Activated CD8-positive, alpha-beta T cell treated with anti-CD3 and anti-CD28 coated beads for 36 hours (primary cell): Measurements from ENCODE around the gene CACNA1C. TPM values are rescaled to one million over a fixed set of nuclear protein-coding genes. Genes with fewer than 3 reads are reported as not detected.

Source experiments
- ATAC-seq: fragments of 200-7000 bp; cut with Tn5 transposase; one replicate; pipeline ENCODE4 v1.10.0; 2021; ENCODE audit warnings: mild to moderate bottlenecking, moderate library complexity
- CTCF ChIA-PET: fragments of 350-600 bp; sonication (Branson Sonifier 250); formaldehyde crosslinking; loops from one replicate; lab custom pipeline; 2021; ENCODE audit warnings: antibody characterized with exemption; lab: Charles Lee
- POLR2A ChIA-PET: fragments of 350-600 bp; sonication (Branson Sonifier 250); formaldehyde crosslinking; loops from one replicate; lab custom pipeline; 2021; ENCODE audit warnings: antibody characterized with exemption; lab: Charles Lee
- DNase-seq: peaks from one replicate; pipeline ENCODE4 v3.0.0-alpha.2; 2020
- H3K27ac Mint-ChIP-seq: one replicate; pipeline ENCODE4 v1.8.0; 2021; ENCODE audit warnings: mild to moderate bottlenecking, mixed read lengths
- H3K27me3 Mint-ChIP-seq: one replicate; pipeline ENCODE4 v1.8.0; 2021; ENCODE audit warnings: mixed read lengths
- H3K36me3 Mint-ChIP-seq: one replicate; pipeline ENCODE4 v1.8.0; 2021; ENCODE audit warnings: low read depth, mixed read lengths
- H3K4me1 Mint-ChIP-seq: one replicate; pipeline ENCODE4 v1.8.0; 2021; ENCODE audit warnings: low read depth, mixed read lengths
- H3K4me3 Mint-ChIP-seq: one replicate; pipeline ENCODE4 v1.8.0; 2021; ENCODE audit warnings: mild to moderate bottlenecking, moderate library complexity, mixed read lengths
- H3K9me3 Mint-ChIP-seq: one replicate; pipeline ENCODE4 v1.8.0; 2021; ENCODE audit warnings: mixed read lengths
- intact Hi-C: fragments of 100-400 bp; cut with micrococcal nuclease; formaldehyde crosslinking; loops from one replicate; pipeline ENCODE4 v1.10.0; 2022
- total RNA-seq, 2 experiments: library from RNA; stranded (reverse); gene quantifications; one replicate each; pipeline ENCODE4 v1.2.3, GENCODE V29; 2021
- TF ChIP-seq, protein P1 (sequence below): fragments of 200-600 bp; IDR thresholded peaks from one replicate; pipeline ENCODE4 v1.8.0; 2022; ENCODE audit warnings: antibody characterized with exemption, mild to moderate bottlenecking

CACNA1C gene
- total RNA-seq, 2 experiments from 2014 or later: 0.02 to 0.05 TPM

DNA sequence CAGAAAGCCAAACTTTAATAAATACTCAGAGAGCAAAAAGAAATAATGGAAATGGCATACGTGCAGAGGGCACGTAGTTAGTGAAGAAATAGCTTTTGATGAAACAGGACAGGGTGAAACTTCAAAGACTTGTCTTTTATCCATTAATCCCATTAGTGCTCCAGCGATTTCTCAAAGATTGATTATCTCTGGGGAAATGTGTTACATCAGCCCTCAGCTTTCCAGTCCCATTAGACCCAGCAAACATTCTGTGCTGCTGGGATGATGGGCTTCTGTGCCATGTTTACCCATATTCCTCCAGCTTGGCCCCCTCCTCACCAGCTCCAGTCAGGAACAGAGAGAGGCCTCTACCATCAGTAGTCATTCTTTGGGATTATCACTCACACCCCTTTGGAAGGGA is 113.1 kb downstream of the CACNA1C start:
- DNase-seq (no peak), ATAC-seq (no peak)
- Mint-ChIP-seq H3K4me3 (no peak overlapping the region), H3K36me3 (peaks cover 2% of the 10 kb centered on the region), H3K9me3 (peaks cover 20% of the 10 kb centered on the region), H3K4me1 (no peaks in the 10 kb centered on the region), H3K27me3 (peaks cover 2% of the 10 kb centered on the region), H3K27ac (no peak overlapping the region)
- TF ChIP-seq, protein P1, sequence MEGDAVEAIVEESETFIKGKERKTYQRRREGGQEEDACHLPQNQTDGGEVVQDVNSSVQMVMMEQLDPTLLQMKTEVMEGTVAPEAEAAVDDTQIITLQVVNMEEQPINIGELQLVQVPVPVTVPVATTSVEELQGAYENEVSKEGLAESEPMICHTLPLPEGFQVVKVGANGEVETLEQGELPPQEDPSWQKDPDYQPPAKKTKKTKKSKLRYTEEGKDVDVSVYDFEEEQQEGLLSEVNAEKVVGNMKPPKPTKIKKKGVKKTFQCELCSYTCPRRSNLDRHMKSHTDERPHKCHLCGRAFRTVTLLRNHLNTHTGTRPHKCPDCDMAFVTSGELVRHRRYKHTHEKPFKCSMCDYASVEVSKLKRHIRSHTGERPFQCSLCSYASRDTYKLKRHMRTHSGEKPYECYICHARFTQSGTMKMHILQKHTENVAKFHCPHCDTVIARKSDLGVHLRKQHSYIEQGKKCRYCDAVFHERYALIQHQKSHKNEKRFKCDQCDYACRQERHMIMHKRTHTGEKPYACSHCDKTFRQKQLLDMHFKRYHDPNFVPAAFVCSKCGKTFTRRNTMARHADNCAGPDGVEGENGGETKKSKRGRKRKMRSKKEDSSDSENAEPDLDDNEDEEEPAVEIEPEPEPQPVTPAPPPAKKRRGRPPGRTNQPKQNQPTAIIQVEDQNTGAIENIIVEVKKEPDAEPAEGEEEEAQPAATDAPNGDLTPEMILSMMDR: no peak
- ChIA-PET CTCF (interaction anchor here (1.1 kb wide), 1 partner anchor 125 kb away, joined by 3 read pairs; no protein-coding TSS in a partner anchor), POLR2A (no interaction called here)
- intact Hi-C loops: no loop called here

DNA sequence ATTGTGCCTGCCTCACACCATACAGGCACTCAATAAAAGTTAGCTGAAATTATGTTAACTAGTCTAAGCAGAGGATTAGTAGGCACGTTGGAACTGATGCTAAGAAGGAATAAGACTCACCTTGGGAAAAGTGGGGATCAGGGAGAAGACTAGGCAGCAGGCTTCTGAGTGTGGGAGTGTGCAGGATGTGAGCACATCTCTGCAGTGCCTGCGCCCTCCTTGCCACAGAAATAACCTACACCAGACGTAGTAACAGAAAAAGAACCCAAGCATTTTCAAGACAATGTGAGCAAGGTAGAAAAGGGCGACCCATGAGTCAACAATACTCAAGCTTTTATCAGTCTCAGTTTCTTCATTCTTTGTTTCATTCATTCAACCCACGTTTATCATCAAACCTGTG is 113.9 kb downstream of the CACNA1C start:
- Mint-ChIP-seq H3K4me3 (no peak overlapping the region), H3K36me3 (peaks cover 2% of the 10 kb centered on the region), H3K27ac (no peak overlapping the region), H3K27me3 (peaks cover 2% of the 10 kb centered on the region), H3K9me3 (peaks cover 20% of the 10 kb centered on the region), H3K4me1 (no peaks in the 10 kb centered on the region)
- ChIA-PET POLR2A (no interaction called here), CTCF (no interaction called here)
- intact Hi-C loops: no loop called here
- DNase-seq (no peak), ATAC-seq (no peak)
- TF ChIP-seq, protein P1: no peak

DNA sequence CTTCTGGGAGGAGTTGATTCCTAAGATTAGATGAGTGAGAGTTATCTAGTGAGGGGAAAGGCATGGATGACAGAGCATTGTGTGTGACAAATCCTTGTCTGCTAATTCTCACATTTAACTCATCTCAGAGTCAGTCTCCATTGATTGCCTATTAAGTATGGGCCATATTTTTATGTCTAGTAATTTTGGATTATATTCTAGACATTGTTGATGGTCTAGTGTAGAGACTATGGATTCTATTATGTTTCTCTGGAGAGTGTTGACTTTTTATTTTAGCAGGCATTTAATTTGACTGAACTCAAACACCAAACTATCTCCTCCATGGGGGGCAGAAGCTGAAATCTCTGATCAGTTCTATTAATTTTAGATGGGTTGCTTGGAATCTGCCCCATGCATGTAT is 114.4 kb downstream of the CACNA1C start:
- H3K27me3 Mint-ChIP-seq: peaks cover 2% of the 10 kb centered on the region
- no peak for DNase-seq
- TF ChIP-seq, protein P1: no peak

DNA sequence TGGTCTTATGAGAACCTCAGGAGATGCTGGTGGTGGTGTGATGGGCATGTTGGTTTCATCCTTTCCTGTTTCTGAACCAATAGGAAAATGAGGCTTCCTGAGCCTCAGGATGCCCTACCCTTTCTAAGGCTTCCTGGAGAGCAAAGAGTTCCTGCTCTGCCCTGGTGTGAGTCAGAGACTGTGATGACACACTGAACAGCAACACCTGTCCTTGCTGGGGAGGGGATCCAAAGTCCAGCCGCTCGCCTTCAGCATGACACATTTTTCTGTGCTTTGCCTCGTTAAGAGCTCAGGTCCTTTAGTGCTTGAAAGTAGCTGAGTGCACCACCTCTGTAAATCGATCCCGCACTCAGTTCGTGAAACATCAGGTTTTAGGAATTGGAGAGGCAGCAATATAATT is 116.0 kb downstream of the CACNA1C start:
- H3K27ac Mint-ChIP-seq: no peak overlapping the region
- no peaks in the 10 kb centered on the region for H3K4me1 Mint-ChIP-seq
- no peak overlapping the region for H3K4me3 Mint-ChIP-seq
- peaks cover 2% of the 10 kb centered on the region for H3K36me3 Mint-ChIP-seq
- DNase-seq (no peak), ATAC-seq (no peak)
- H3K27me3 Mint-ChIP-seq: peaks cover 7% of the 10 kb centered on the region
- CTCF ChIA-PET: no interaction called here
- intact Hi-C loops: no loop called here
- TF ChIP-seq, protein P1: no peak
- POLR2A ChIA-PET: no interaction called here
- peaks cover 20% of the 10 kb centered on the region for H3K9me3 Mint-ChIP-seq

More for the DNA sequence above, 114.4 kb downstream of the CACNA1C start:
- intact Hi-C loops: no loop called here
- Mint-ChIP-seq H3K9me3 (peaks cover 20% of the 10 kb centered on the region), H3K36me3 (peaks cover 2% of the 10 kb centered on the region), H3K4me3 (no peak overlapping the region), H3K27ac (no peak overlapping the region), H3K4me1 (no peaks in the 10 kb centered on the region)
- CTCF ChIA-PET: no interaction called here
- POLR2A ChIA-PET: no interaction called here
- ATAC-seq: no peak

DNA sequence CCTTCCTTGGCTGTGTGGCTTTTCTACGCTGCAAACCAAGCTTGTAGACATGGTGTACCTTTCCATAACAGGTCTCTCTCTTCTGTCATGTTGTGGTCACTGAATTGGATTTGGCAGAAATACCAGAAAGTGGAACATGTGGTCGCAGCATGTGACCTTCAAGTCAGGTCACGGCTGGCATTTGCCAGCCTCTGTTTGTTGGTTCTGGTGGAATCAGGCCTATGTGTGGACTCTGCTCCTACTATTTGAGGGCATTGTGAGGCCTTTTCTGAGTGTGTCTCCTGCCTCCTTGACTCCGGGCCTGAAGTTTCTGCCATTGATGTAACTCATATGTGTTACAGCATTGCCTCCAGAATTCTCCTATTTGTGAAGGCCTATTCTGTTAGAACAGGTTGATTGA is 116.7 kb downstream of the CACNA1C start:
- TF ChIP-seq, protein P1: no peak
- H3K4me3 Mint-ChIP-seq: no peak overlapping the region
- ATAC-seq (no peak), DNase-seq (no peak)
- no peak overlapping the region for H3K27ac Mint-ChIP-seq
- POLR2A ChIA-PET: no interaction called here
- peaks cover 2% of the 10 kb centered on the region for H3K36me3 Mint-ChIP-seq
- CTCF ChIA-PET: no interaction called here
- peaks cover 20% of the 10 kb centered on the region for H3K9me3 Mint-ChIP-seq
- intact Hi-C loops: no loop called here
- H3K27me3 Mint-ChIP-seq: peaks cover 7% of the 10 kb centered on the region
- no peaks in the 10 kb centered on the region for H3K4me1 Mint-ChIP-seq
